ENCODE data around the gene TFAP2B. TPM values are rescaled to one million over a fixed set of nuclear protein-coding genes. Genes with fewer than 3 reads are reported as not detected.

The TFAP2B gene
- total RNA-seq, 1 experiment from 2014 or later = not detected

DNA sequence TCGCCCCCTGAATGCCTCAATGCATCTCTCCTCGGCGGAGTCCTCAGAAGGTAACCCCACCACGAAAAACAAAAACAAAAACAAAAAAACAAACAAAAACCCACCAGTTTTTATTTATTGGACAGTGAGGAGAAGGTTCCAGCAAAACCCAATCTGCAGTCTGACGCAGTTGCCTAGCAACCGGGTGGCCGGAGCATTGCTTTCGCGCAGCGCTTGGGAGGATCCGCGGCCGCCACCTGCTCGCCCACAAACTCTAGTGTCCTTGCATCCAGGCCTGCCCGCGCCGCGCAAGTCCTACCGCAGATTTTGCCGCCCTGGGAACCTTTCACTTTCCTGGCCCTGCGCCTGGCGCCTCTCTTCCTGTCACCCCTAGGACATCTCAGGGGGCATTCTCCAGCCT is 17.6 kb downstream of the TFAP2B start:
- H3K27me3 ChIP-seq (ENCODE audit: insufficient read depth, low read length) = peaks cover 91% of the 10 kb centered on the region
- Mint-ChIP-seq H3K27ac (no peak overlapping the region), H3K9me3 (peaks cover 0 to 2% of the 10 kb centered on the region in 2 experiments; a peak in 2 of 5 replicates), H3K4me3 (peak overlapping the region in 1 of 2 experiments; percentile 34; a peak in 1 of 5 replicates), H3K27me3 (ENCODE audit: low read depth) (peaks cover 100% of the 10 kb centered on the region), H3K4me1 (peaks cover 17 to 25% of the 10 kb centered on the region in 2 experiments), H3K36me3 (ENCODE audit: insufficient read depth in 1 of 3, low read depth in 3 of 3) (no peaks in the 10 kb centered on the region)
- H2AFZ ChIP-seq (ENCODE audit: low read length) = no peak overlapping the region
- H2BK20ac ChIP-seq (ENCODE audit: low read depth, low read length, poor library complexity, severe bottlenecking) = no peak overlapping the region
- no peak overlapping the region for H3K18ac ChIP-seq (ENCODE audit: insufficient read length, low read depth, low read length)
- no peaks in the 10 kb centered on the region for H3K23me2 ChIP-seq (ENCODE audit: insufficient read length, low read depth, low read length, poor library complexity, severe bottlenecking)
- H4K8ac ChIP-seq (replicated peaks; ENCODE audit: insufficient read length, low read depth, low read length) = no peak overlapping the region
- H3K9ac ChIP-seq (ENCODE audit: extremely low read depth, insufficient read length, low read length) = no peak overlapping the region
- no peak overlapping the region for H4K91ac ChIP-seq (ENCODE audit: insufficient read length, low read depth, low read length)
- no peaks in the 10 kb centered on the region for H3K9me3 ChIP-seq (ENCODE audit: control insufficient read depth, low read depth, low read length)
- no peak overlapping the region for H3K23ac ChIP-seq (ENCODE audit: insufficient read length, low read depth, low read length)
- no peak overlapping the region for H3K14ac ChIP-seq (ENCODE audit: insufficient read depth, low read length)
- no peak overlapping the region for H3T11ph ChIP-seq (ENCODE audit: low read length)
- no peak overlapping the region for H2BK5ac ChIP-seq (ENCODE audit: insufficient read length, low read length)
- no peak overlapping the region for H2BK120ac ChIP-seq (ENCODE audit: low read depth, low read length, poor library complexity, severe bottlenecking)
- no peak overlapping the region for H3K56ac ChIP-seq (ENCODE audit: insufficient read length, low read depth, low read length)
- no peak overlapping the region for H4K5ac ChIP-seq (ENCODE audit: insufficient read length, low read depth, low read length)
- no peak overlapping the region for H3K4ac ChIP-seq (ENCODE audit: low read depth, low read length)
- no peaks in the 10 kb centered on the region for H4K20me1 ChIP-seq (ENCODE audit: control insufficient read depth, insufficient read depth, insufficient read length)
- H2AK5ac ChIP-seq (ENCODE audit: insufficient read length, low read length) = no peak overlapping the region
- no peak overlapping the region for H3K27ac ChIP-seq (ENCODE audit: insufficient read length, low read depth, low read length)
- H2BK12ac ChIP-seq (ENCODE audit: insufficient read length, low read depth, low read length) = no peak overlapping the region
- no peak overlapping the region for H3K4me2 ChIP-seq (ENCODE audit: insufficient read depth, insufficient read length, low read length)
- H3K79me1 ChIP-seq (ENCODE audit: insufficient read depth, low read depth, low read length, poor library complexity, severe bottlenecking) = no peaks in the 10 kb centered on the region
- no peak overlapping the region for H2BK15ac ChIP-seq (ENCODE audit: low read depth, low read length)
- no peak for DNase-seq
- no peaks in the 10 kb centered on the region for H3K79me2 ChIP-seq (ENCODE audit: insufficient read depth, low read length)
- WGBS (ENCODE audit: extremely low coverage, insufficient read length, low lambda C conversion rate) = no CpG with 5 or more reads among the region's 22 CpGs
- 0 out of 2 replicates have a peak, but pooled peaks cover 2% of the 10 kb centered on the region for H3K4me1 ChIP-seq (ENCODE audit: insufficient read depth, low read length)
- TF ChIP-seq, protein P1, sequence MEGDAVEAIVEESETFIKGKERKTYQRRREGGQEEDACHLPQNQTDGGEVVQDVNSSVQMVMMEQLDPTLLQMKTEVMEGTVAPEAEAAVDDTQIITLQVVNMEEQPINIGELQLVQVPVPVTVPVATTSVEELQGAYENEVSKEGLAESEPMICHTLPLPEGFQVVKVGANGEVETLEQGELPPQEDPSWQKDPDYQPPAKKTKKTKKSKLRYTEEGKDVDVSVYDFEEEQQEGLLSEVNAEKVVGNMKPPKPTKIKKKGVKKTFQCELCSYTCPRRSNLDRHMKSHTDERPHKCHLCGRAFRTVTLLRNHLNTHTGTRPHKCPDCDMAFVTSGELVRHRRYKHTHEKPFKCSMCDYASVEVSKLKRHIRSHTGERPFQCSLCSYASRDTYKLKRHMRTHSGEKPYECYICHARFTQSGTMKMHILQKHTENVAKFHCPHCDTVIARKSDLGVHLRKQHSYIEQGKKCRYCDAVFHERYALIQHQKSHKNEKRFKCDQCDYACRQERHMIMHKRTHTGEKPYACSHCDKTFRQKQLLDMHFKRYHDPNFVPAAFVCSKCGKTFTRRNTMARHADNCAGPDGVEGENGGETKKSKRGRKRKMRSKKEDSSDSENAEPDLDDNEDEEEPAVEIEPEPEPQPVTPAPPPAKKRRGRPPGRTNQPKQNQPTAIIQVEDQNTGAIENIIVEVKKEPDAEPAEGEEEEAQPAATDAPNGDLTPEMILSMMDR (conservative IDR thresholded peaks at IDR 0.05) = no peak

All from H9 (cell line).